Neural crest cell (in vitro differentiated cells): ENCODE measurements around the gene PLCL2. TPM values are rescaled to one million over a fixed set of nuclear protein-coding genes. Genes with fewer than 3 reads are reported as not detected.
A peak's percentile ranks its signal among the peaks of the same experiment; 100 is the strongest.
"Not testable (repeated sequence)": the region's sequence is repeated elsewhere in the genome, so short reads cannot be mapped to it uniquely, and the experiment has no call there.

ENCODE experiments used
- DNase-seq: peaks from one replicate; pipeline ENCODE4 v3.0.0; 2021; ENCODE audit warnings: low read depth, mixed read lengths, low spot score
- H3K27ac Mint-ChIP-seq: one replicate; pipeline ENCODE4 v1.8.0; 2021; ENCODE audit warnings: mild to moderate bottlenecking, mixed read lengths; ENCODE audit not compliant: unreplicated experiment
- H3K27me3 Mint-ChIP-seq: 2 replicates; pipeline ENCODE4 v1.8.0; 2021; ENCODE audit warnings: low read depth, mild to moderate bottlenecking, mixed read lengths
- H3K36me3 Mint-ChIP-seq: 2 replicates; pipeline ENCODE4 v1.8.0; 2021; ENCODE audit warnings: low read depth, mild to moderate bottlenecking, mixed read lengths
- H3K4me1 Mint-ChIP-seq: 2 replicates; pipeline ENCODE4 v1.8.0; 2021; ENCODE audit warnings: mixed read lengths
- H3K4me3 Mint-ChIP-seq: one replicate; pipeline ENCODE4 v1.8.0; 2021; ENCODE audit warnings: mild to moderate bottlenecking, mixed read lengths
- H3K9me3 Mint-ChIP-seq: 2 replicates; pipeline ENCODE4 v1.8.0; 2021; ENCODE audit warnings: mixed read lengths
- total RNA-seq: library from RNA; stranded (reverse); gene quantifications from 2 replicates; pipeline ENCODE4 v1.2.1, GENCODE V29; 2021
- TF ChIP-seq, protein P1 (sequence below): fragments of 200-600 bp; sonication (generic); conservative IDR thresholded peaks from 2 replicates; pipeline ENCODE4 v1.5.0; 2021; ENCODE audit warnings: antibody characterized with exemption, mild to moderate bottlenecking

The PLCL2 gene
- total RNA-seq, 1 donor from 2014 or later: 10.5 TPM

- Mint-ChIP-seq H3K27ac (no peak overlapping the region), H3K9me3 (peaks cover 4% of the 10 kb centered on the region), H3K4me3 (no peak overlapping the region), H3K27me3 (no peaks in the 10 kb centered on the region), H3K4me1 (no peaks in the 10 kb centered on the region), H3K36me3 (peaks cover 9% of the 10 kb centered on the region)
- DNase-seq: no peak
- TF ChIP-seq, protein P1, sequence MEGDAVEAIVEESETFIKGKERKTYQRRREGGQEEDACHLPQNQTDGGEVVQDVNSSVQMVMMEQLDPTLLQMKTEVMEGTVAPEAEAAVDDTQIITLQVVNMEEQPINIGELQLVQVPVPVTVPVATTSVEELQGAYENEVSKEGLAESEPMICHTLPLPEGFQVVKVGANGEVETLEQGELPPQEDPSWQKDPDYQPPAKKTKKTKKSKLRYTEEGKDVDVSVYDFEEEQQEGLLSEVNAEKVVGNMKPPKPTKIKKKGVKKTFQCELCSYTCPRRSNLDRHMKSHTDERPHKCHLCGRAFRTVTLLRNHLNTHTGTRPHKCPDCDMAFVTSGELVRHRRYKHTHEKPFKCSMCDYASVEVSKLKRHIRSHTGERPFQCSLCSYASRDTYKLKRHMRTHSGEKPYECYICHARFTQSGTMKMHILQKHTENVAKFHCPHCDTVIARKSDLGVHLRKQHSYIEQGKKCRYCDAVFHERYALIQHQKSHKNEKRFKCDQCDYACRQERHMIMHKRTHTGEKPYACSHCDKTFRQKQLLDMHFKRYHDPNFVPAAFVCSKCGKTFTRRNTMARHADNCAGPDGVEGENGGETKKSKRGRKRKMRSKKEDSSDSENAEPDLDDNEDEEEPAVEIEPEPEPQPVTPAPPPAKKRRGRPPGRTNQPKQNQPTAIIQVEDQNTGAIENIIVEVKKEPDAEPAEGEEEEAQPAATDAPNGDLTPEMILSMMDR: no peak
Measured at GRCh38 chr3:17090280-17090983, 205.7 kb downstream of the PLCL2 start.

GRCh38 chr3:17091910-17092582 is 207.3 kb downstream of the PLCL2 start:
- TF ChIP-seq, protein P1: no peak
- Mint-ChIP-seq H3K4me1 (no peaks in the 10 kb centered on the region), H3K36me3 (peaks cover 5% of the 10 kb centered on the region), H3K4me3 (no peak overlapping the region), H3K27ac (no peak overlapping the region), H3K9me3 (peaks cover 4% of the 10 kb centered on the region), H3K27me3 (no peaks in the 10 kb centered on the region)
- DNase-seq: no peak

DNA sequence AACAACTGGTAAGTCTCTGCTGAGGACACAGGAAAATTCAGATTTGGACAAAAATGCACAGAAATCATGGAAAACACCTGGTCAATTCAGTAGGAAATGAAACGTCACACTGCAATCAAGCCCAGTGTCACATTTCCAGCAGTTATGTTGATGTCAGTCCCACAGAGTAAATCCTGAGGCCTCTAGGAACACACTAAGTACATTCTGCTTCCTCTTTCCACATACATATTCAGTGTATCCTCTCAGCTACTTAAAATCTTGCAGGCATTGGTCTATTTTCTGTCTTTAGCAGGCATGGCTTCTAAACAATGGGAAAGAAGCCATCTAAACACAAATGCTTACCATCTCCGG is 207.8 kb downstream of the PLCL2 start:
- no peak for DNase-seq
- H3K36me3 Mint-ChIP-seq: peaks cover 5% of the 10 kb centered on the region
- TF ChIP-seq, protein P1: no peak
- no peak overlapping the region for H3K4me3 Mint-ChIP-seq
- no peak overlapping the region for H3K27ac Mint-ChIP-seq
- no peaks in the 10 kb centered on the region for H3K9me3 Mint-ChIP-seq
- H3K4me1 Mint-ChIP-seq: no peaks in the 10 kb centered on the region
- H3K27me3 Mint-ChIP-seq: no peaks in the 10 kb centered on the region

DNA sequence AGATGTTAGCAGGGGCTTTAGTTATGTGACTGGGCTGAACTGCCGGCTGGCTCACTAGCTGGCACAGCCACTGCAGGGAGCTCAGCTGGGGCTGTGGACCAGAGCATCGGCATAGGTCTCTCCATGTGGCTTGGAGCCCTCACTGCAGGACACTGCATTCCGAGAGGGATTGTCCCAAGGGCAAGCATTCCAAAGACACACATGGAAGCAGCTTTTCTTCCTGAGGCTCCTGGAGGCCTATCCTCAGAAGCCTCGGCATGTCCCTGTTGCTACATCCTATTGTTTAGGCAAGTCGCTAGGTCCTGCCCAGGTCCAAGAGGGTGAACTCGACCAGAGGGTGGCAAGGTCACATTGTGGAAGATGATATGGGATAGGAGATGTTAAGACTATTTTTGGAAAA is 209.8 kb downstream of the PLCL2 start:
- Mint-ChIP-seq H3K27me3 (no peaks in the 10 kb centered on the region), H3K9me3 (no peaks in the 10 kb centered on the region), H3K4me3 (no peak overlapping the region), H3K27ac (peak overlapping the region; percentile 64), H3K4me1 (no peaks in the 10 kb centered on the region), H3K36me3 (peaks cover 5% of the 10 kb centered on the region)
- TF ChIP-seq, protein P1: no peak
- DNase-seq: no peak

DNA sequence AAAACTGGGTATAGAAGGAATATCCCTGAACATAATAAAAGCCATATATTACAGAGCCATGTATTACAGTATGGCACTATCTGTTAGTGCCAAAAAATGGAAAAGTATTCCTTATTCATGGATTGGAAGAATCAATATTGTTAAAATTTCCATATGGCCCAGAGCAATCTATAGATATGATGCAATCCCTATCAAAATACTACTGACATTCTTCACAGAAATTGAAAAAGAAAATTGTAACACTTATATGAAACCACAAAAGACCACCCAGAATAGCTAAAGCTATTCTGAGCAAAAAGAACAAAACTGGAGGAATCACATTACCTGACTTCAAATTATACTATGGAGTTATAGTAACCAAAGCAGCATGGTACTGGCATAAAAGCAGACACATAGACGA is 218.8 kb downstream of the PLCL2 start:
- DNase-seq: no peak
- Mint-ChIP-seq H3K27me3 (no peaks in the 10 kb centered on the region), H3K27ac (no peak overlapping the region), H3K36me3 (peaks cover 3% of the 10 kb centered on the region), H3K9me3 (peaks cover 14% of the 10 kb centered on the region), H3K4me1 (no peaks in the 10 kb centered on the region), H3K4me3 (no peak overlapping the region)
- TF ChIP-seq, protein P1: no peak

DNA sequence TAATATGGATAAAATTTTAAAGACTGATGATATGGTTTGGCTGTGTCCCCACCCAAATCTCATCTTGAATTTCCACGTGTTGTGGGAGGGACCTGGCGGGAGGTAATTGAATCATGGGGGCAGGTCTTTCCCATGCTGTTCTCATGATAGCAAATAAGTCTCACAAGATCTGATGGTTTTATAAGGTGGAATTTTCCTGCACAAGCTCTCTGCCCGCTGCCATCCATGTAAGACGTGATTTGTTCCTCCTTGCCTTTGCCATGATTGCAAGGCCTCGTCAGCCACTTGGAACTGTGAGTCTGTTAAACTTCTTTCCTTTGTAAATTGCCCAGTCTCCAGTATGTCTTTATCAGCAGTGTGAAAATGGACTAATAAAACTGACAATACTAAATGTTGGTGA is 222.0 kb downstream of the PLCL2 start:
- not testable (repeated sequence) for H3K4me1 Mint-ChIP-seq, H3K4me3 Mint-ChIP-seq, H3K36me3 Mint-ChIP-seq, DNase-seq, H3K27me3 Mint-ChIP-seq, H3K27ac Mint-ChIP-seq
- peaks cover 10% of the 10 kb centered on the region for H3K9me3 Mint-ChIP-seq
